ENCODE results near the gene TCOF1.
"Not testable (repeated sequence)": the region's sequence is repeated elsewhere in the genome, so short reads cannot be mapped to it uniquely, and the experiment has no call there.

TCOF1 gene

DNA sequence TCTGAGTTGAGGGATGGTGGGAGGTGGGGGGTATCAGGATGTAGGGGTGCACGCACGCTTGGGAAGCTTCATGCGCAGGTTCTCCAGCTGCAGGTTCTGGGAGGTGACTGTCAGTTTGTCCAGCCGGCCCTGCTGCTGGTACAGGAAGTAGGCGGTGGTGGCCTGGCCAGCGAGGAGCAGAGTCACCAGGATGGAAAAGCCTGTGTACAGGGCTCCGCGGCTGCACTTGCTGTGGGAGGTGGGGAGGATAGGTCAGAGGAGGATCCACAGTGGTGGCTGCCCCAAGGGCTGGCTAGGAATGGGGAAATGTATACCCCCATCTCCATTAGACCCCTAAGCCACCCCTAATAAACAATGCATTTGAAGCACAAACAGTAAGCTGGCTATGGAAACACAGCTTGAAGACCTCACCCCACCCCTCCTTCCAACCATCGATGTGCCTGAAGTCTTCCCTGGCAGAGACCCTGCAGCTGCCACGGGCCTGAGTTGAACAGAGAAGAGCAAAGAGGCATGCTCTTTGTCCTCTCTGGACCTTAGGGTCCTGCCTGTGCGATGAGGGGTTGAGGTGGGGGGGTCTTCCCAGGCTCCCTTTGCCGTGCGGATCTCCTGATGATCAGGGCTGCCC lies 49.7 kb downstream of the TCOF1 start:
- no peak for DNase-seq

DNA sequence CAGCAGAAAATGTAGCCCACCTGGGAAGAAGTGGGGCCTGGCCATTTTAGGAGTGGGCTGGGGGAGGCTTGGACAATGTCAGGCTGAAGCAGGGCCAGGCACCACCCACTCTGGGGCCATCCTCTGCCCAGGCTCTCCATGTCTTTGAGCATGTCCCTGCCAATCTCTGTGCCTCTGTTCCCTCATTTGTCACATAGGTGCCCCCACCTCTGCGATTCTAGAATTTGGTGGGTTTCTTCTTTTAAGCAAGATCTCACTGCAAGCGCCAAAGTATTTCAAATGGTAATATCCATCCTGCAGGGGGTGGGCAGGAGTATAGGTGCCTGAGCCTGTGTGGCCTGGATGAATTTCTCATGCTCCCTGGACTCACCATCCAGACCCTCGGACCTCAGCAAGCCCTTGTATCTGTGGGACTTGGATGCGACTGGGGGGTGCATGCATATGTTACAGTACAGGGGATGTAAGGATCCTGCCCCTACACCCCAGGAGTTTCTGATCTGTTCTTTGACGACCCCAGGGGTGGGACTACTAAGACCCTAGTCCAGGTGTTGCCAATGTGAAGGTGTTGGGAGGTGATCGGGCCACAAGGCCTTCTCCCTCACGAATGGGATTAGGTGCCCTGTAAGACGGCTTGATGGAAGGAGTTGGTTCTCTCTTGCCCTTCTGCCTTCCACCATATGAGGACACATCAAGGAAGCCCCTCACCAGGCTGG lies 50.9 kb downstream of the TCOF1 start:
- no peak for DNase-seq

DNA sequence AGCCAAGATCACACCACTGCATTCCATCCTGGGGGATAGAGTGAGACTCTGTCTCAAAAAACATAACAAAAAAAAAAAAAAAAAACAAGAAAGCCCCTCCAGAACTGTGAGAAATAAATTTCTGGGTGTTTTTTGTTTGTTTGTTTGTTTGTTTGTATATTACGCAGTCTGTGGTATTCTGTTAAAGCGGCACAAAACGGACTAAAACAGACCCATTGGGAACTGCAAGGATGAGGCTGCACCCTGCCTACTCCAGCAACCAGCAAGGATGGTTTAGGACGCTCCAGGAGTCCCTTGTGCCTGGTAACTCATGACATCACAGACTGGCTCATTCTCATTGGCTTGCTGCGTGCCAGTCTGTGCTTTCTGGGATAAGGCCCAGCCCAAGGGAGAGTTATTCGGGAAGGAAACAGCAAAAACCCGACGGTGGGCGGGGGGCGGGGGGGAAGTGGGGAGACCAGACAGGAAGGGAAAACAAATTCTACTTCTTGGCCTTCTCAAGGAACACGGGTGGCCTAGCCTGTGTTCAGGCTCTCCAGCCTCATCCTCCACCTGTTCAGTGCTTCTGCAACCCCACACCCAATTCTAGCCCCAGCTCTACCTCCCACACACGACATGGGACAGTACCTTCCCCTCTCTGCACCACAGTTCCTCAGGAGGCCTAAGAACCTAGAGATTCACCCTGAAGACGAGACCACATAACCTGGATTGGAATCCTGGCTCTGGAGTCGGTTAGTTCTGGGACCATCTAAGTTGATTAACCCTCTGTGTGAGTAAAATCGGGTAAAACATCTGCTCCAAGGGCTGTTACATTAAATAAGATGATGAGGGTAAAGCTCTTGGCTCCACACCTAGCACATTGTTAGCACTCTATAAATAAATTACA lies 52.4 kb downstream of the TCOF1 start:
- no peak for DNase-seq

DNA sequence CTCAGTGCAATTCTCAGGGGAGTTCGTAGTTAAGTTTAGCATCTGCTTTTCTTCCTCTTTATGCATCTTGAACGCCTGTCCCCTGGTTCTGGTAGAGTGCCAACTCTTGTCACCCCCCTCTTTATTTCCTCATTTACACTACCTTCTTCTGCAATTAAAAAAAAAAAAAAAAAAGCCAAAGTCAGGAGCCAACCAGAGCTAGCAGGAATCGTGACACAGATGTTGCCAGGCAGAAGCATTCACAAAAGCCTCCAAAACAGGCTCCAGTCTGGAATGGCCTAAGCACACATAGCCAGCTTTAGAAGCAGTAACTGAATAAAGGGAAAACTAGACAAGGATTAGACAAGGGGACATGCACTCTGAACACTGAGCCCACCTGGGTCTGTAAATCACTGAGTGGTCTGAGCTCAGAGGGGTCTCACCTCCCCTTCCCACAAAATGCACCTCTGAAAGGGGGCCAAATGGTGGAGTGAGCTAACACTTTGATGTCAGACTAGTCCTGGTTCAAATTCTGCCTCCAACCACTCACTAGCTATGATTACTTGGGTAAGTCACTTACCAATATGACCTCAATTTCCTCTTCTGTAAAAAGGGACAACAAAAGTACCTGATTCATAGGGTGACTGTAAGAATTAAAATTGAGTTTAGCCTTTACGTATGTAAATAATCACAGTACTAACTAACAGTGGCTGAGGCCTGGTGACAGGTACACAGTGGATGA lies 53.2 kb downstream of the TCOF1 start:
- peak; percentile 15 for DNase-seq

DNA sequence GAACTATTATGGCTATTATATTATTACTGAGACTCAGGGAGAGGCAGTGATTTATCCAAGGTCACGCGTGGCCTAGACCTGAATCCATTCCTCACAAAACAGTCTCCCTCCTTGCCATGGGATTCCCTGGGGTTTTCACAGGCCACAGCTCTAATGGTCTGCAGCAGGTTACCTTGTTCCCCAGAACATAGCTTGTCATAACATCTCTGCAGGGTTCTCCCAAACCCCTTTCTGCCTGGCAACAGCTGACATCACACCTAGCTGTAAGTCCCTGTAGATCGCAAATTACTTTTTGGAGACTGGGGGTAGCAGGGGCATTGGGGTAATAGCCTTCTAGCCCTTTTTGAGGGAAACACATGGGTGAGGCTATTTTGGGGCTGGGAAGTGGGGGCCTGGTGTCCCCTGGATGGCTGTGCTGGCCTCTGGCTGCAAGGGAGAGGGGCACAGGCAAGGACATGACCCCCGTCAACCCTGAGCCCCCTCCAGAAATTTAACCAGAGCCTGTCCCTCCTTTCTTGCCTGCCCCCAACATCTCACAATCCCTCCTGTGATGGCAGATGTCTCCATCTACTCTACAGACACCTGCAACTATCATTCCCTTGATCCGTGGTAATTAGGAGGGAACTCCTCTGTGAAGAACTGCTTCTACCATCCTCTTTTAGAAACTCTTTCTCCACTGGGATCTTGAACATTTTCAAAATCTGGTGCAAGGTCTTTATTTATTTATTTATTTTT lies 53.9 kb downstream of the TCOF1 start:
- DNase-seq, result peak; percentile 57

DNA sequence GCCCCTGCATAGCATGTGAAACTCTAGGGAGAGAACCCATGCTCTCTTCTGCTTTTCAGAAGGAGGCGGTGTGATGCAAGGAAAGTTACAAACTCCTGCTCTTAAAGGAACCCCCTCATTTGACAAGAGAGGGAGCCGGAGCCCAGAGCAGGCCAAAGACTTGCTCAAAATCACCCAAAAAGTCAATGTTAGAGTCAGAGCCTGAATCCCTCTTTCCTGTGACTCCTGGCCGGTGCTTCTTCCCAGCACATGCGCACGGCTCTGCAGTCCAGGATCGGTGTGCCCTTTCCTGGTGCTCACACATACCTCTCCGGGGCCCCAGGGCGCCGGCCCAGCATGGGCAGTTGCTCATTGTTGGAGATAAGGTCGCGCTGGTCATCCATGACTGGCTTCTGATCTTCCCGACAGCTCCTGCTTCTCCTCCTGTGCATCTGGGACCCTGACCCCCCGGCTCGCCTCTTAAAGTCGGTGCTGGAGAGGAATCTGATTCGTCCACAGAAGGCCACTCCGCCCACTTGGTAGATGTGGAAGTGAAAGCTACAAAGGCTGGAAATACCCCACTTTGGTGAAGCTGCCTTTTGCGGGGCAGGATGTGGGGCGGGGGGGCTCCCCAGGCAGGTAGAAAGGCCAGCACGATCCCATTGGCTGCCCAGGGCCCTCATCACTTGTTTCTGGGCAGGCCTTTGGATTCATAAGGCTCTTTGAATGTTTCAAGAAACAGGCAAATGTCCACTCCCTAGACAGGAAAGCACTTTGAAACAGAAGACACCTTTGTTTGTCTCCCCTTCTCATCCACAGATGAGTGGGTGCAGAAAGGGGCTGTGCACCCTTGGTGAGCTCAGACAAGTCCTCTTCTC lies 55.0 kb downstream of the TCOF1 start, which contains the start of gene CD74:
CD74 (minus strand) TSS at position 592 of the 857 bp plus-strand sequence; CDS start at position 431, 161 bp downstream.
- peak; percentile 93 for DNase-seq

DNA sequence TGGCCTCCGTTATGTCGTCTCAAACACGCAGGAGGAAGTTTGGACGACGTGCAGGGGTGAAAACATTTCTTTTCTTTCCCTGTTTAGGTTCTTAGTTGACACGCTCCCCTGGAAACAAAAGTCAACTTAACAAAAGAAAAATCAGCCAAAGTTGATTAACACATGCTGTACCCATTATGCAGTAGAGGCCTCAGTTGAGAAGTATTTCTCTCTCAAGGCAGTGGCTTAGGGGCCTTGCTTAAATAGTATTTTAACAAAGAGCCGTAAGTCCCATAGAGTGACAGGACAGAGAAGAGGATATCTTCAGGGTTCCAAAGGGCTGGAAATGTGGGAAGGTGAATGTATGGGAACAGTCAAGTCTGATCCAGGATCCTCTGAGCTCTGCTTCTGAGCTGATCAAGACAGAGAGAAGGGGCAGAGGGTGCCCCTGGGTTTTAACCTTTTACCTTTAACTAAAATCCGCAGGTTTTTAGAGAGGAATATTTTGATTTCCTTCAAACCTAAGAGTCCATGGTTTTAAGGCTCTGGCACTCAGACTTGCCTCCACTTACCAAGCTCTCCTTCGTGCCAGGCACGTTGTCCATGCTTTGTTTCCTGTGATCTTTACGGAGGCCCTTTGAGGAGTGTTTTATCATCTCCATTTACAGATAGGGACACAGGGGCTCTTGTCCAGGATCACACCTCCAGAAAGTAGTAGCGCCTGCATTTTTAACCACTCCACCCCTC lies 55.8 kb downstream of the TCOF1 start:
- no peak for DNase-seq

DNA sequence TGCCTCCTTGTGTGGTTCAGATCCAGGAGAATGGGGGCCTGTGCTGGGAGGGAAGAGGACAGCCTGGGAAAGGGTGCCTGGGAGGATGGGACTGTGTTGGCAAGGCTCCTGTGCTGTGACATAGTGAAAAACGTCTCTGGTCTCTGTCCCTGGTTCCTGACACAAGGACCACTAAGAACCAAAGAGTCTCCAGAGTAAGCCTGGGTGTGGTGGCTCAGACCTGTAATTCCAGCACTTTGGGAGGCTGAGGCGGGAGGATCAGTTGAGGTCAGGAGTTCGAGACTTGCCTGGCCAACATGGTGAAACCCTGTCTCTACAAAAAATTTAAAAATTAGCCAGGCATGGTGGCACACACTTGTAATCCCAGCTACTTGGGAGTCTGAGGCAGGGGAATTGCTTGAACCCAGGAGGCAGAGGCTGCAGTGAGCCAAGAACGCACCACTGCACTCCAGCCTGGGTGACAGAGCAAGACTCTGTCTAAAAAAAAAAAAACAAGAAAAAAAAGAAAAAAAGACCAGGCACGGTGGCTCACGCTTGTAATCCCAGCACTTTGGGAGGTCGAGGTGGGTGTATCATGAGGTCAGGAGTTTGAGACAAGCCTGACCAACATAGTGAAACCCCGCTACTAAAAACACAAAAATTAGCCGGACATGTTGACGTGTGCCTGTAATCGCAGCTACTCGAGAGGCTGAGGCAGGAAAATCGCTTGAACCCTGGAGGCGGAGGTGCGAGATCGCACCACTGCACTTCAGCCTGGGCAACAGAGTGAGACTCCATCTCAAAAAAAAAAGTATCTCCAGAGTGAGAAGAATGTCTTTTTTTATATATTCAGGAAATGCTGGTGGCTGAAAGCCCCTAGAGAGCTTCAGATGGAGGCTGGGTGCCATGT lies 56.6 kb downstream of the TCOF1 start:
- DNase-seq, result not testable (repeated sequence)

DNA sequence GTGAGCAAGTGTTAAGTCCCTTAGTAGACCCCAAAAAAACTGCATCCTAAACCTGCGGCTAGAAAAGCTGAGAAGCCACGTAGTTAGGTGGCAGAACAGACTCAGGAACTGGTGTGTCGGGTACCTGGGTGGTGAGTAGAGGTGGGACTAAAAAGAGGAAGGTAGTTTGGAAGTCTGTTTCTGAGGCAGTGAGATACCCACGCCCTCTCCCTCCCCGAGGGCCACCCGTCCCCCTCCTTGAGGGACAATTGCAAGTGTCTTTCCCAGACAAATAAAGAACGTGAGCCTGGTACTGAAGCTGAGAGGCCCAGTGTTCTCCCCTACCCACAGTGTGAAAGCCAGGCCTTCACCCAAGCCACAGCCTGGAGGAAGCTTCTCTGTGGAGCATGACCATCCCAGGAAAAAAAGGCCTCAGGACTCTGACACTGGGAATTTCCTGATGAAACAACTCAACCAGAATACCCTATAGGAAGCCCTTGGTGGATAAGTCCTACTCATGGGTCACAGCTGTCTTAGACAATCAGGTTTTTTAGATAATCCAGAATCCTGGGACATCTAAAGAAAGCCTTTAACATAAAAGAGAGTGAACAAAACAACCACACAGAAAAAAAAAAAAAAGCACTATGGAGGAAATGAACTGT lies 62.3 kb downstream of the TCOF1 start:
- DNase-seq, result no peak

DNA sequence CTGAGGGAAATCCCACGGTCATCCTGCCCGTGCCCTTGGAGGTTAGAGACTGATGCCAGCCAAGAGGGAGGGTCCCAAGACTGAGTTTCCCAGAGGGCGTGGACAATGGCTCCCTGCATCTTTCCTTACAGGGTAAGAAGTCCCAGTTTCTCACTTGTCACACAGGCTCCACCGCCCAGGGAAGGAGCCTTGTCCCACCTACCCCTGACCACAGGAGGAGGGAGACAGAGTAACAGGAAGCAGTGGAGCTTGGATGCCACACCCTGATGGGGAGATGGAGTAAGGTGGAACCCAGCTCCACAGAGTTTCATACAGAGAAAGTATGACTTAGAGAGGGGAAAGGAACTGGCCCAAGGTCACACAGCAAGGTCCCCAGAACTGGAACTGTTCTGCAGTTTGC lies 64.6 kb downstream of the TCOF1 start:
- no peak for DNase-seq

DNA sequence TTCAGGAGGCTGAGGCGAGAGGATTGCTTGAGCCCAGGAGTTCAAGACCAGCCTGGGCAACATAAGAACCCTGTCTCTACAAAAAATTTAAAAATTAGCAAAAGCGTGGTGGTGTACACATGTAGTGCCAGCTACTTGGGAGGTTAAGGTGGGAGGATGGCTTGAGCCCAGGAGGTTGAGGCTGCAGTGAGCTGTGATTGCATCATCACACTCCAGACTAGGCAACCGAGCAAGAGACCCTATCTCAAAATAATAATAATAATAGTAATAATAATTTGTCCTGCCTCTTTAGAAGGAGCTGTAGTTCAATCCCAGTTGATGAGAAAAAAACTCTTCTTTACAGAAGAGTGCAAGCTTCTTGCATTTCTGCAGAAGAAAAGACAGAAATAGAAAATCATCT lies 65.3 kb downstream of the TCOF1 start:
- no peak for DNase-seq

DNA sequence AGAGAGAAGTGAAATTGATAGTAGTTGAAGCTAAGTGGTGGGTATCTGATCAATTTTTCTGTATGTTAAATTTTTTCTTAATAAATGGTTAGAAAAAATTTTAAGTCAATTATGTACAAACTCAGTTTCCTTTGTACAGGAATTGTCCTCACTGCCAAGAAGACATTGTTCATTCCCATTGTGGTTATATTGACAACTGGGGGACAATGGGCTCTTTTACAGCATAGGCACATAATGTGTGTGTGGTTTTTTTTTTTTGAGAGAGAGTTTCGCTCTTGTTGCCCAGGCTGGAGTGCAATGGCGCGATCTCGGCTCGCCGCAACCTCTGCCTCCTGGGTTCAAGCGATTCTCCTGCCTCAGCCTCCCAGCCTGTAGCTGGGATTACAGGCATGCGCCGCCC lies 68.7 kb downstream of the TCOF1 start:
- not testable (repeated sequence) for DNase-seq

DNA sequence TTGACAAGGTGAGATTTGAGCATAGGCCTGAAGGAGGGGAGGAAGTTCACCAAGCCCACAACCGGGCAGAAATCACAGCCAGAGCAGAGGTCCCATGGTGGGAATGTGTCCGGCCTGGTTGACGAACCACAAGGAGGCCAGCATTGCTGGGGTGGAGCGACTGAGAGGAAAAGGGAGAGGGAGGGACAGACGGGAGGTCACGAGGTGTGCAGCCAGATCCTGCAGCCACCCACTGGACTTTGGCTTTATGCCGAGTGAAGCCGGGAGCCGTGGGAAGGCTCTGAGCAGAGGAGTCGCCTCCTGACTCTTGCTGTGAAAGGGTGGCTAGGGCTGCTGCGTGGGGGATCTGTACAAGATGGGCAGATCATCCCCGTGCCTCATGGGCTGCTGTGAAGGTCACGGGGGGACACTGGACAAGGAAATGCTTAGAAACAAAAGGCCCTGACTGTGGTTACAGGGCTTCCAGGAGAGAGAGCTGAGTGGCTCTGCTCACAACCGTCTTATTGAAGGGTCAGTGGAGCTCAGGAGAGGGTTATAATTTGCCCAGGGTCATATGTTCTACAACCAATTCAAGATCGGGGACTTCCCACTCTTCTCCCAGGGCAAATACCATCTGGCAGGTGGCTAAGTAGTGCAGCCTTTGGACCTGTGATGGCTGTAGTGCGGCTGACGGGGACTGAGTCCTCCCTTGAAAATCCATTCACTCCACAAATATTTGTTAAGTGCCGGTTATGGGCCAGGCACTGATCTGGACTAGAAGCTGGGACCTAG lies 70.8 kb downstream of the TCOF1 start:
- DNase-seq, result no peak

DNA sequence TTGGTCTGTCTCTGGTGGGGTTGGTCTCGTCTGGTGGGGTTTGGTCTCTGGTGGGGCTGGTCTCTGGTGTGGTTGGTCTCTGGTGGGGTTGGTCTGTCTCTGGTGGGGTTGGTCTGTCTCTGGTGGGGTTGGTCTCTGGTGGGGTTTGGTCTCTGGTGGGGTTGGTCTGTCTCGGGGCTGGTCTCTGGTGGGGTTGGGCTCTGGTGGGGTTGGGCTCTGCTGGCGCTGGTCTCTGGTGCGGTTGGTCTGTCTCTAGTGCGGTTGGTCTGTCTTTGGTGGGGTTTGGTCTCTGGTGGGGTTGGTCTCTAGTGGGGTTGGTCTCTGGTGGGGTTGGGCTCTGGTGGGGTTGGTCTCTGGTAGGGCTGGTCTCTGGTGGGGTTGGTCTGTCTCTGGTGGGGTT lies 71.5 kb downstream of the TCOF1 start:
- no peak for DNase-seq

DNA sequence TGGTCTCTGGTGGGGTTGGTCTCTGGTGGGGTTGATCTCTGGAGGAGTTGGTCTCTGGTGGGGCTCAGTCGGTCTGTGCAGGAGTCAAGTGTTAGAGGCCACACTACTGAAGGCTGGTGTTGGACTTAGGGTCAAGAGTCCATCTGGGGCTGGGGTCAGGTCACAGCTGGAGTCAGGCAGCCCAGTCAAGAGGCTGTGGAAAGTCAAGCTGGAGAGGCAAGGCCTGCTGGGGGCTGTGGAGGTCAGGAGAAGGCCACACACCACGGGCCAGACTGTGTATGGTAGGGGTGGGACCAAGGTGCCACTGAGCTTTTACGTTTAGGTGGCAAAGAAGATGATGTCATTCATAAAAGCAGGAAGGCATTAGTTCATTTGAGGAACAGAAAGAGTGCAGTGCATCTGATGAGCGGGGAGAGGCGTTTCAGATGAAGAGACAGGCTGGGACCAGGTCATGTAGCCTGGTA lies 71.9 kb downstream of the TCOF1 start:
- DNase-seq, result no peak

DNA sequence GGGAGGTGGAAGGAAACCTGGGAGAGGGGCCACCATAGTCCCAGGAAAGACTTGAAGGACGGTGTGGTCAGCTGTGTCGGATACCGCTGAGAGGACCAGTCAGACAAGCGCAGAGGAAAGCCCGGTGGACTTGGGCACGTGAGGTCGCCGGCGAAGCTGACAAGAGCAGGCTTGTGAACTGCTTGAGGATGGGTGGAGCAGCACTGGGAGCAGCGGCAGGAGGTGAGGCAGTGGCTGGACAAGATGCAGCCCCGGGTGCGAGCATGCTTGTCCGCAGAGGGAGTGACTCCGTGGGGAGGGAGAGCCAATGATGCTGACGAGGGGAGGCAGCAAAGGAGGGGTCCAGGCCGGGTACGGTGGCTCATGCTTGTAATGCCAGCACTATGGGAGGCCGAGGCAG lies 73.6 kb downstream of the TCOF1 start:
- no peak for DNase-seq

DNA sequence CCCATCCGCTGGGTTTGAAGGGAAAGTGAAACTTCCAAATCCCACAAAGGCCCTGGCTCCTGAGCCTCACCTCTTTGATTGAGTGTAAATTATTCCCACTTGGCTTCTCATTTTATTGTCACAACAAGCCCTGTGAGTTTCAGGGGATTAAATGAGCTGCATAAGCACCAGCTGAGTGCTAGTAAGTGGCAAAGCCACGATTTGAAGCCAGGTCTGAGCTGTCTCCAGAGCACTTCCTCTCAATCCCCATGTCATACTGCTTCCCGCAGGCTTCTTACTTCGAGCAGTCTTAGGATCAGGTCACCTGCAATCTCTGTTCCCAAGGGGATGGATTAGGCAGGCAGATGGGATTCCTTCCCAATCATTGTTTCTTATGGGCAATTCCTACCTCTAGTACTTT lies 74.1 kb downstream of the TCOF1 start:
- no peak for DNase-seq

DNA sequence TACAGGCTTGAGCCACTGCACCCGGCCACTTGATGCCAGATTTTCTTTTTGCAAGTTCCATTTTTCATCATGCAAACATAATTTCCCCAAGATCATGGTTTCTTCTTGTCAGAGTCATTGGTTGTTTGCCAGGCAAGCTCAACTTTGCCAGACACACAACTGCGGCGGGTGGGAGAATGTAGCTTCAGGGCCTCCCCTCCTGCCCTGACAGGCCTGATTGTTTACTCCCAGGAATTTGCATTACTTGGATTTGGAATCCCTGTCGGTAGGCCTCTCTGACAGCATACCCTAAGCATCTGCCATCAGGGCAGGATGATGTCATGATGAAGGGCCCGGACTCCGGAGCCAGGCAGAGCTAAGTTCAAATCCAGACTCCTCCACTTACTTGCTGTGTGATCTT lies 77.0 kb downstream of the TCOF1 start:
- DNase-seq, result no peak

Measured in stimulated activated naive CD4-positive, alpha-beta T cell treated with Interleukin-2 at 50 U/mL for 16 hours (primary cell).